Measurements from ENCODE around the gene GUF1. TPM values are rescaled to one million over a fixed set of nuclear protein-coding genes. Genes with fewer than 3 reads are reported as not detected.

Gene GUF1
- total RNA-seq, 1 donor from 2014 or later: 22.4 TPM

DNA sequence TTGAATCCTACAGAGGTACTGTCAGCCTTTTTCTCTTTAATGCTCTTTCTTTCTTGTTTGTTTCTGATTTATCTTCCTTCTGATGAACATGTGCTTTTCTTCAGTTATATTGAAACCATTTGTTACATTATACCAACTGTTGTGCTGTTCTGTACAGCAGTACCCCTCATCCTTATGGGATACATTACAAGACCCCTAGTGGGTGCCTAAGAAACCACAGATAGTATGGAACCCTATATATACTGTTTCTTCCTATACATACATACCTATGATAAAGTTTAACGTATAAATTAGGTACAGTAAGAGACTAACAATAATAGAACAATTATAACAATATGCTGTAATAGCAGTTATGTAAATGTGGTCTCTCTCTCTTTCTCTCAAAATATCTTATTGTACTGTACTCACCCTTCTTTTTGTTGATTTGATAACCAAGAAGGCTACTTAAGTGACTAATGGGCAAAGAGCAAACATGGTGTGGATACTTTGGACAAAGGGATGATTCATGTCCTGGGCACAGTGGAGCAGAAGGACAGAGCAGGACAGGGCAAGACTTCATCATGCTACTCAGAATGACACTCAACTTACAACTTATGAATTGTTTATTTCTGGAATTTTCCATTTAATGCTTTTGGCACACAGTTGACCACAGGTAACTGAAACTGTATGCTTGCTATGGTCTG is 16.1 kb upstream of the GUF1 start:
- no peaks in the 10 kb centered on the region for H3K27me3 ChIP-seq (ENCODE audit: low read depth)
- H3K4me3 ChIP-seq: no peak overlapping the region
- H3K9me3 ChIP-seq (replicated peaks): no peaks in the 10 kb centered on the region
- H3K36me3 ChIP-seq: no peaks in the 10 kb centered on the region
- no peaks in the 10 kb centered on the region for H3K4me1 ChIP-seq
- TF ChIP-seq CTCF (IDR thresholded peaks at IDR 0.05; ENCODE audit: borderline replicate concordance): no peak
- intact Hi-C loops (cut with micrococcal nuclease): no loop called here
- DNase-seq: no peak
- no peak overlapping the region for H3K27ac ChIP-seq (replicated peaks)

DNA sequence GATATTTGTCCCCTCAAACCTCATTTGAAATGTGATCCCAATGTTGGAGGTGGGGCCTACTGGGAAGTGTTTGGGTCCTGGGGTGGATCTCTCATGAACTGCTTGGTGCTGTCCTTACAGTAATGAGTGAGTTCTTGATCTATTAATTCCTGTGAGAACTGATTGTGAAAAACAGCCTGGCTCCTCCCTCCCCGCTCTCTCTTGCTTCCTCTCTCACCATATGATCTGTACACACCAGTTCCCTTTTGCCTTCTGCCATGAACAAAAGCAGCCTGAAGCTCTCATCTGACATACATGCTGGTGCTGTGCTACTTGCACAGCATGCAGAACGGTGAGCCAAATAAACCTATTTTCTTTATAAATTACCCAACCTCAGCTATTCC is 15.6 kb upstream of the GUF1 start:
- Histone ChIP-seq H3K4me3 (no peak overlapping the region), H3K27me3 (ENCODE audit: low read depth) (no peaks in the 10 kb centered on the region), H3K9me3 (replicated peaks) (no peaks in the 10 kb centered on the region), H3K4me1 (no peaks in the 10 kb centered on the region), H3K27ac (replicated peaks) (no peak overlapping the region), H3K36me3 (no peaks in the 10 kb centered on the region)
- no peak for DNase-seq
- TF ChIP-seq CTCF (IDR thresholded peaks at IDR 0.05; ENCODE audit: borderline replicate concordance): no peak
- intact Hi-C loops (cut with micrococcal nuclease): no loop called here

DNA sequence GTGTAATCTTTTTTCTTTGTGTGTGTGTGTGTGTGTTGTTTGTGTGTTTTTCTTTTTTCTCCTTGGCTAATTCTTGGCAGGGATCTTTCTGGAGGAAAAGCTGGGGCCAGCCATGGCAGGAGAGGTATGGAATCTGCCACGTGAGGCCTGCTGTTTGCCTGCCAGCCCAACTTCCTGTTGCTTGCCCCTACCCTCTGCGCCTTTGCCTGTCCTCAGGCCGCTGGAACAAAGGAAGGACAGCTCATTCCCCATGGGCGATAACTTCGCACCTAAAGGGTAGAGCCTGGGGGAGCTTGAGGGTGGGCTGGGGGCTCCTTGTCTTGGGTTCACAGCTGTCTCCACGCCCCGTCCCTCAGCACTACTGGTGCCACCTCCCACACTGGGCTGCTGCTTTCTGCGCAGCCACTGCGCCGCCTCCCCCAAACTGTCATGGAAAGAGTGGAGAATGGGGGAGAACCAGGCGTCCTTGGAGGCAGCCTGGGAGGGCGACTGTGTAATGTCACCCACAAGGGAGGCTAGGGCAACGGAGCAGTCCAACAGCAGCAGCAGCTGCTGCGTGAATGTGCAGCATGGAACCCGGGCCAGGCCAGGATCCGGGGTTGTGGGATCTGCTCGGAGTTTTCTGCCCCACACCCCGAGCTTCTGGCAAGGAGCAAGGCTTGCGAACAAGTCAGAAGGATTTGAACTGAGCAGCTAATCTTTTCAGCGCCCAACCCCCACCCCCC is 14.5 kb upstream of the GUF1 start:
- Histone ChIP-seq H3K4me1 (no peaks in the 10 kb centered on the region), H3K27me3 (ENCODE audit: low read depth) (no peaks in the 10 kb centered on the region), H3K9me3 (replicated peaks) (no peaks in the 10 kb centered on the region), H3K36me3 (no peaks in the 10 kb centered on the region), H3K4me3 (no peak overlapping the region), H3K27ac (replicated peaks) (no peak overlapping the region)
- no peak for TF ChIP-seq CTCF (IDR thresholded peaks at IDR 0.05; ENCODE audit: borderline replicate concordance)
- DNase-seq: no peak
- intact Hi-C loops (cut with micrococcal nuclease): no loop called here

- TF ChIP-seq CTCF (IDR thresholded peaks at IDR 0.05; ENCODE audit: borderline replicate concordance): no peak
- no peaks in the 10 kb centered on the region for H3K4me1 ChIP-seq
- DNase-seq: no peak
- H3K4me3 ChIP-seq: no peak overlapping the region
- no peaks in the 10 kb centered on the region for H3K36me3 ChIP-seq
- no peak overlapping the region for H3K27ac ChIP-seq (replicated peaks)
- no peaks in the 10 kb centered on the region for H3K27me3 ChIP-seq (ENCODE audit: low read depth)
- intact Hi-C loops (cut with micrococcal nuclease): no loop called here
- no peaks in the 10 kb centered on the region for H3K9me3 ChIP-seq (replicated peaks)
Observed at GRCh38 chr4:44668526-44668925, 9.7 kb upstream of the GUF1 start.

GRCh38 chr4:44670506-44671199 is 7.6 kb upstream of the GUF1 start:
- no peak overlapping the region for H3K27ac ChIP-seq (replicated peaks)
- H3K9me3 ChIP-seq (replicated peaks): no peaks in the 10 kb centered on the region
- H3K27me3 ChIP-seq (ENCODE audit: low read depth): no peaks in the 10 kb centered on the region
- H3K4me1 ChIP-seq: no peaks in the 10 kb centered on the region
- intact Hi-C loops (cut with micrococcal nuclease): no loop called here
- H3K4me3 ChIP-seq: no peak overlapping the region
- no peaks in the 10 kb centered on the region for H3K36me3 ChIP-seq
- no peak for TF ChIP-seq CTCF (IDR thresholded peaks at IDR 0.05; ENCODE audit: borderline replicate concordance)
- no peak for DNase-seq

Measured in left ventricle myocardium inferior (tissue), 1 donor.